Suppressor macrophage (primary cell): Measurements from ENCODE around the gene MICU1.
"Not testable (repeated sequence)": the region's sequence is repeated elsewhere in the genome, so short reads cannot be mapped to it uniquely, and the experiment has no call there.

Experiments used
- DNase-seq, 4 experiments: peaks; one replicate each; pipeline ENCODE4 v3.0.0-alpha.2; 2020 to 2022

MICU1 gene

GRCh38 chr10:72326665-72327603, 298.9 kb downstream of the MICU1 start:
- not testable (repeated sequence) for DNase-seq

- not testable (repeated sequence) for DNase-seq
These were observed 300.4 kb downstream of the MICU1 start for GRCh38 chr10:72325243-72326175.

GRCh38 chr10:72323771-72324191, 302.1 kb downstream of the MICU1 start:
- peak in 1 of 4 experiments; percentile 50 for DNase-seq

GRCh38 chr10:72323108-72323749, 302.6 kb downstream of the MICU1 start:
- DNase-seq, result peak in 2 of 4 experiments; percentile 0 to 3

GRCh38 chr10:72322280-72323058, 303.4 kb downstream of the MICU1 start:
- DNase-seq, result peak in 2 of 4 experiments; percentile 3 to 31

- peak in 3 of 4 experiments; percentile 46 to 63 (median 62) for DNase-seq
These were observed 303.9 kb downstream of the MICU1 start for GRCh38 chr10:72322030-72322279.

- no peak for DNase-seq
These were observed 304.4 kb downstream of the MICU1 start for GRCh38 chr10:72321248-72322029.

GRCh38 chr10:72320676-72321247, 305.1 kb downstream of the MICU1 start:
- DNase-seq, result peak; percentile 87 to 96 (median 90)

GRCh38 chr10:72319416-72320254, 306.2 kb downstream of the MICU1 start:
- DNase-seq, result peak; percentile 96 to 98 (median 97)

GRCh38 chr10:72318418-72319262, 307.2 kb downstream of the MICU1 start:
- DNase-seq, result peak in 1 of 4 experiments; percentile 48
